PC-3 (cell line): ENCODE data around the gene LRRC41. TPM values are rescaled to one million over a fixed set of nuclear protein-coding genes. Genes with fewer than 3 reads are reported as not detected.
A peak's percentile ranks its signal among the peaks of the same experiment; 100 is the strongest.

Source experiments
- ATAC-seq: fragments of 200-7000 bp; cut with Tn5 transposase; 2 replicates; pipeline ENCODE4 v1.9.1; 2020; ENCODE audit warnings: mild to moderate bottlenecking, moderate library complexity
- BruUV-seq: library from RNA; stranded (reverse); fragments of 400-500 nt; replicated peaks from 2 replicates; lab custom pipeline; 2021; lab: Mats Ljungman, UMichigan
- CTCF ChIA-PET: fragments of 300-600 bp; sonication (Branson Sonifier 250); formaldehyde crosslinking; loops from one replicate; lab custom pipeline; 2022; ENCODE audit warnings: antibody characterized with exemption; lab: Charles Lee
- POLR2A ChIA-PET: fragments of 300-600 bp; sonication (Branson Sonifier 250); formaldehyde crosslinking; loops from one replicate; lab custom pipeline; 2022; ENCODE audit warnings: antibody characterized with exemption; ENCODE audit not compliant: unreplicated experiment; lab: Charles Lee
- DNase-seq: peaks from one replicate; pipeline ENCODE4 v3.0.0-alpha.2; 2015
- H2AFZ ChIP-seq: fragments of 300-600 bp; sonication (generic); 2 replicates; pipeline ENCODE4 v1.6.0; 2016; ENCODE audit warnings: antibody characterized with exemption, low read length
- H3F3A ChIP-seq: fragments of 300-600 bp; sonication (generic); one replicate; pipeline ENCODE4 v1.6.0; 2017; ENCODE audit warnings: antibody characterized with exemption, low read length, control low read depth, mild to moderate bottlenecking; ENCODE audit not compliant: unreplicated experiment
- H3K27ac ChIP-seq: fragments of 300-600 bp; sonication (generic); 2 replicates; pipeline ENCODE4 v1.5.1; 2016; ENCODE audit warnings: mild to moderate bottlenecking, low read length
- H3K27me3 ChIP-seq: fragments of 300-600 bp; sonication (generic); 2 replicates; pipeline ENCODE4 v1.6.1; 2016; ENCODE audit warnings: low read length, mixed read lengths
- H3K36me3 ChIP-seq: fragments of 300-600 bp; sonication (generic); 2 replicates; pipeline ENCODE4 v1.6.1; 2016; ENCODE audit warnings: low read depth, mixed run types, low read length, mixed read lengths
- H3K4me1 ChIP-seq: fragments of 300-600 bp; sonication (generic); 2 replicates; pipeline ENCODE4 v1.5.1; 2016; ENCODE audit warnings: low read length; ENCODE audit not compliant: insufficient read depth
- H3K4me2 ChIP-seq: fragments of 300-600 bp; sonication (generic); 2 replicates; pipeline ENCODE4 v1.6.0; 2016; ENCODE audit warnings: low read length
- H3K4me3 ChIP-seq: fragments of 300-600 bp; sonication (generic); 2 replicates; pipeline ENCODE4 v1.5.1; 2016; ENCODE audit warnings: mild to moderate bottlenecking, low read length, mixed read lengths
- H3K79me2 ChIP-seq: fragments of 300-600 bp; sonication (generic); 2 replicates; pipeline ENCODE4 v1.6.1; 2017; ENCODE audit warnings: low read length, mixed read lengths
- H3K9ac ChIP-seq: fragments of 300-600 bp; sonication (generic); 2 replicates; pipeline ENCODE4 v1.6.0; 2016; ENCODE audit warnings: mild to moderate bottlenecking, low read length
- H3K9me2 ChIP-seq: fragments of 300-600 bp; sonication (generic); replicated peaks from 2 replicates; pipeline ENCODE4 v1.6.1; 2016; ENCODE audit warnings: mixed run types, low read length, mixed read lengths
- H3K9me3 ChIP-seq: fragments of 300-600 bp; sonication (generic); 2 replicates; pipeline ENCODE4 v1.6.1; 2016; ENCODE audit warnings: low read length, mixed read lengths
- H4K20me1 ChIP-seq: fragments of 300-600 bp; sonication (generic); 2 replicates; pipeline ENCODE4 v1.6.1; 2016; ENCODE audit warnings: low read length, mixed read lengths
- CTCF ChIP-seq: fragments of 300-600 bp; sonication (generic); conservative IDR thresholded peaks from 2 replicates; pipeline ENCODE4 v1.5.1; 2017; ENCODE audit warnings: antibody characterized with exemption, low read depth, mild to moderate bottlenecking, low read length
- EZH2 ChIP-seq: fragments of 300-600 bp; sonication (generic); IDR thresholded peaks from one replicate; pipeline ENCODE4 v1.6.1; 2017; ENCODE audit warnings: antibody characterized with exemption, mild to moderate bottlenecking, low read length; ENCODE audit not compliant: unreplicated experiment
- EZH2phosphoT487 ChIP-seq: fragments of 300-600 bp; sonication (generic); IDR thresholded peaks from 2 replicates; pipeline ENCODE4 v1.6.1; 2018; ENCODE audit warnings: mild to moderate bottlenecking, antibody characterized with exemption, low read length, borderline replicate concordance
- intact Hi-C: fragments of 100-400 bp; cut with micrococcal nuclease; formaldehyde crosslinking; loops from 2 replicates; pipeline ENCODE4 v1.9.0; 2023
- total RNA-seq: library from RNA; depleted of rRNA; stranded (reverse); fragments of >200 nt; gene quantifications from 2 replicates; pipeline ENCODE4 v1.2.3, GENCODE V29; 2014

The LRRC41 gene
- total RNA-seq, 1 experiment from 2014 or later = 52.7 TPM

DNA sequence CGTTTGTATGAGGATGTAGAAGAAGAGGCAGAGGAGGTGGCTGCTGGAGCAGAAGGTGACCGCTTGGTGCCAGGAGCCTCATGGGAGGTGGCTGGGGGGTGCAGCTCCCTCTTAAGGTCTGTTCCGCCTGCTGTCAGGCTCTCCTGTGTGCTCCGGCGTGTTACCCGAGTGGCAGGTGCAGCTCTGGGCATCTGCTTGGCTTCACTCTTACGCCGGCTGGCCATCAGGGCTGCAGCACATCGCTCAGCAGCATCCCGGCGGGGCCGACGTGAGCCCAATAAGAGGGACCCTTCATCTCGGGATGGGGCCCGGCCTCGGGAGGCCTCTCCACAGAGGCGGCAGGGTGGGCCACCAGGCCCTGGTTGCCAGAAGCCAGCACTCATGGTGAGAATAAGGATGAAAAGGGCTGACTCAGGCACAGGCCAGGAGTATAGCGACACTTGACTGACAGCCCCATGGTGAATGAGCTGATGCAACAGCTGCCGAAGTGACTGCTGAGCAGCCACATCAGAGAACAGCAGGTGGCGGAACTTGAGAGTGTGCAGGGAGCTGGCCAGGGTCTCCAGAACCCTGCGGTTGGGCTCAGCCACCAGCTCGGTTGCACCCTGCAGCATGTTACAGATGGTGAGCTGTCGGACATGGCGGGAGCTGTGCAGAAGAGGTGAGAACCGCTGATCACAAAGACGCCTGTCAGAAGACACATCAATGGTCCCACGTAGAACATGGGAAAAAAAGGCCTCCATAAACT, 17.5 kb downstream of the LRRC41 start:
- TSS peak; percentile 17 for BruUV-seq
- no peak overlapping the region for H3K4me3 ChIP-seq
- no peaks in the 10 kb centered on the region for H3K9me2 ChIP-seq
- POLR2A ChIA-PET = no interaction called here
- no peaks in the 10 kb centered on the region for H3F3A ChIP-seq
- DNase-seq = no peak
- H3K79me2 ChIP-seq = no peaks in the 10 kb centered on the region
- no peak overlapping the region for H2AFZ ChIP-seq
- H4K20me1 ChIP-seq = no peaks in the 10 kb centered on the region; the same call in 1 of the 2 replicates
- no peak overlapping the region for H3K4me2 ChIP-seq
- H3K4me1 ChIP-seq = peaks cover 23% of the 10 kb centered on the region
- CTCF ChIA-PET = no interaction called here
- intact Hi-C loops = no loop called here
- H3K9ac ChIP-seq = no peak overlapping the region
- TF ChIP-seq EZH2 = no peak
- TF ChIP-seq EZH2phosphoT487 = no peak
- no peak for TF ChIP-seq CTCF
- no peaks in the 10 kb centered on the region for H3K27me3 ChIP-seq
- no peak overlapping the region for H3K27ac ChIP-seq
- no peaks in the 10 kb centered on the region for H3K9me3 ChIP-seq
- ATAC-seq = no peak
- peaks cover 31% of the 10 kb centered on the region for H3K36me3 ChIP-seq

DNA sequence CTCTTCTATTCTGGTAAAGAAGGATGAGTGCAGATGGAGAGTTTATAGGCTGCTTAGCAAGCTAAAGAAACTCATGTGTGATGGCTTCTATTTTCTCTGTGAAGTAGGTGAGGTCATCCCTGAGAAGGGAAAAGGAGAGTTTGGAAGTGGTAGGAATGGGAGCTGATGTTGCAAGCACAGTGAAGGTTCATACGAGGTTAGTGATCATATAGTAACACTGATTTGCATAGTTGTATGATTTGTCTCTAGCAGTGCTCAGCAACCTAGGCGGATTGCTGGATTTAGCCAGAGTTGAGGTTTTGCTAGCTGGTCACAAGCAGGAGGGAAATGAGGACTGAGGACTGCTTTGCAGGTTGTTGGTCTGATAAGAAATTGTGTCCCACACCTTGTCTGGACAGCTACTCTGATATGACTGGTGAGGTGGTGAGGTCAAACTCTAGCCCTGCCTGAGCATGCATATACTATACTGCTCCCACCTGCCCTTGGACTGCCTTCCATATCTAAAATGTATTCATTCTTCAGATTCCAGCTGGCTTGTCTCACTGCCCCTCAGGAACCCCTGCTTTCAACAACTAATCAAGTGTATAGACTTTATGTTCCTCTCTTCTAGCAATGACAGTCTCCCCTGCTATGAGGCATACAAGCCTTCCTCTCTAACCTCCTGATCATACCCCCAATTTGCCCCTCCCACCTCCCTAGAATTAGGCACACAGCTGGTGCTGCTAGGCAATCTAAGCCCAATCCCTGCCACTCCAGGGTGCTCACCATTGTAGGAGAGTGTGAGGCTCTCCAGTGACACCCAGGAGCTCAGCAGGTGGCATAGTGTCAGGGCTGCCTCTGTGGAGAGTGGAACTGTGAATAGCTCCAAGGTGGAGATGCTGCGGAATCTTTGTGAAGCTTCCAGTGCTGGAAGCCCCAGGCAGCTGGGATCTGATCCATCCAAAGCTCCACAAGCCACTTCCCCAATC, 18.5 kb downstream of the LRRC41 start:
- intact Hi-C loops = no loop called here
- POLR2A ChIA-PET = no interaction called here

More for the DNA sequence above, 18.5 kb downstream of the LRRC41 start:
- peaks cover 22% of the 10 kb centered on the region for H3K4me1 ChIP-seq
- no TSS peak for BruUV-seq
- H3K9me3 ChIP-seq = no peaks in the 10 kb centered on the region
- no peaks in the 10 kb centered on the region for H3K79me2 ChIP-seq
- CTCF ChIA-PET = no interaction called here
- H3K9ac ChIP-seq = no peak overlapping the region
- no peak for ATAC-seq
- H3F3A ChIP-seq = no peaks in the 10 kb centered on the region
- no peak overlapping the region for H2AFZ ChIP-seq
- H3K9me2 ChIP-seq = no peaks in the 10 kb centered on the region
- no peak overlapping the region for H3K4me2 ChIP-seq
- peaks cover 40% of the 10 kb centered on the region for H3K36me3 ChIP-seq
- H3K27ac ChIP-seq = no peak overlapping the region
- TF ChIP-seq CTCF = no peak
- TF ChIP-seq EZH2phosphoT487 = no peak
- no peak for TF ChIP-seq EZH2
- H3K27me3 ChIP-seq = no peaks in the 10 kb centered on the region
- no peak for DNase-seq
- H3K4me3 ChIP-seq = no peak overlapping the region
- H4K20me1 ChIP-seq = no peaks in the 10 kb centered on the region; the same call in 1 of the 2 replicates
